GM06990 (cell line): Measurements from ENCODE around the gene CDH2.

Source experiments
- DNase-seq: peaks from one replicate; pipeline ENCODE4 v3.0.0-alpha.2; 2011; ENCODE audit not compliant: insufficient read length; ENCODE audit errors: extremely low read depth
- H3K27me3 ChIP-seq: replicated peaks from 2 replicates; pipeline ENCODE4 v1.6.0; 2011; ENCODE audit warnings: low read length; ENCODE audit not compliant: control insufficient read depth, insufficient read depth
- H3K36me3 ChIP-seq: 2 replicates; pipeline ENCODE4 v1.5.1; 2011; ENCODE audit warnings: low read length; ENCODE audit not compliant: control insufficient read depth, insufficient read depth
- H3K4me3 ChIP-seq: replicated peaks from 2 replicates; pipeline ENCODE4 v1.5.1; 2011; ENCODE audit warnings: low read depth, mild to moderate bottlenecking, control low read depth, low read length
- TF ChIP-seq, protein P1 (sequence below): IDR thresholded peaks from 2 replicates; pipeline ENCODE4 v1.5.1; 2011; ENCODE audit warnings: low read length, control low read depth, mild to moderate bottlenecking, inconsistent platforms; ENCODE audit not compliant: insufficient read depth, poor library complexity, severe bottlenecking

Gene CDH2

DNA sequence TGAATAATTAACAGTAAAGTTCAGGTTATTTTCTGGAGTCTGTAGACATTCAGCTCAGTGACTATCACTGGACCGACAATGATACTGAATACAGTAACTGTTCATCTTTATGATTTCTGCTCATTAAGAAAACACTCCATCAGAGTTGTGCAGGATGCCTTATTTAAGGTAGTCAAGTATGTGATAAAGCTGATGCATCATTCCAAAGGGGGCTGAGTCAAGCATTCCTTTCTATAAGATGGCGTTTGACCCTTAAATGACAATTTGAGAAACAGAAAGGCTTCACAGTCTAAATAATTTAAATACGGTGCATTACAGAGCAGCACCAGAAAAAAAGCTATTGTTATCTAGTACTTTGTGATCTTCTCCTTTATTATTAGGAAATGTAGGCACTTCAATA, 131.1 kb downstream of the CDH2 start:
- no peaks in the 10 kb centered on the region for H3K36me3 ChIP-seq
- no peak overlapping the region for H3K4me3 ChIP-seq
- H3K27me3 ChIP-seq, result no peaks in the 10 kb centered on the region
- TF ChIP-seq, protein P1, sequence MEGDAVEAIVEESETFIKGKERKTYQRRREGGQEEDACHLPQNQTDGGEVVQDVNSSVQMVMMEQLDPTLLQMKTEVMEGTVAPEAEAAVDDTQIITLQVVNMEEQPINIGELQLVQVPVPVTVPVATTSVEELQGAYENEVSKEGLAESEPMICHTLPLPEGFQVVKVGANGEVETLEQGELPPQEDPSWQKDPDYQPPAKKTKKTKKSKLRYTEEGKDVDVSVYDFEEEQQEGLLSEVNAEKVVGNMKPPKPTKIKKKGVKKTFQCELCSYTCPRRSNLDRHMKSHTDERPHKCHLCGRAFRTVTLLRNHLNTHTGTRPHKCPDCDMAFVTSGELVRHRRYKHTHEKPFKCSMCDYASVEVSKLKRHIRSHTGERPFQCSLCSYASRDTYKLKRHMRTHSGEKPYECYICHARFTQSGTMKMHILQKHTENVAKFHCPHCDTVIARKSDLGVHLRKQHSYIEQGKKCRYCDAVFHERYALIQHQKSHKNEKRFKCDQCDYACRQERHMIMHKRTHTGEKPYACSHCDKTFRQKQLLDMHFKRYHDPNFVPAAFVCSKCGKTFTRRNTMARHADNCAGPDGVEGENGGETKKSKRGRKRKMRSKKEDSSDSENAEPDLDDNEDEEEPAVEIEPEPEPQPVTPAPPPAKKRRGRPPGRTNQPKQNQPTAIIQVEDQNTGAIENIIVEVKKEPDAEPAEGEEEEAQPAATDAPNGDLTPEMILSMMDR, result no peak
- no peak for DNase-seq

DNA sequence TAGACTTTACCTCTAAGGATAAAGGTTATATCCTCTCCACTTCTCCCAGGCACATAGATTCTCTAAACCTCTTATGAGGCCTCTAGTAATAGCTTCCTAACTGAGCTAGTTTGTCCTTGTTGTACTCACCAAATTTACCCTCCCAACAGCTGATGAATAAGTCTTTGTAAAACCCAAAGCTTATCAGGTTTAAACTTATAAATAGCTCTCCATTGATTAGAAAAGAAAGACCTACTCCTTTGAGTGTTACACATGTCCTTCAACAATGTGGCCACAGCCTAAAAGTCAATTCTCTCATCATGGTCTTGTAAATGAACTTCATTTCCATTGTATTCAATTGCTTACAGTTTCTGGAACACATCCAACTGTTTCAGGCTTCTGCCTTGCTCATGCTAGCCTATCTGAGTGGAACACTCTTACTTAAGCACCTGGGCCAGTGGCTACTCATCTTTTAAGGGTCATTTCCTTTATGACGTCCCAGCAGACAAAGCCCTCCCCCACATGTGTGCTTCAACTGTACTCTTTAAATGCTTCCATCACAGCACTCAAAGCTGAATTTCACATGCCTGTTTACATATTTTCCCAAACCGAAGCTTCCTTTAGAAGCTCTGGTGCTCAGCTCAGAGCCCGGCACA, 131.6 kb downstream of the CDH2 start:
- DNase-seq, result no peak
- H3K4me3 ChIP-seq, result no peak overlapping the region
- no peaks in the 10 kb centered on the region for H3K36me3 ChIP-seq
- H3K27me3 ChIP-seq, result no peaks in the 10 kb centered on the region
- TF ChIP-seq, protein P1, result no peak

DNA sequence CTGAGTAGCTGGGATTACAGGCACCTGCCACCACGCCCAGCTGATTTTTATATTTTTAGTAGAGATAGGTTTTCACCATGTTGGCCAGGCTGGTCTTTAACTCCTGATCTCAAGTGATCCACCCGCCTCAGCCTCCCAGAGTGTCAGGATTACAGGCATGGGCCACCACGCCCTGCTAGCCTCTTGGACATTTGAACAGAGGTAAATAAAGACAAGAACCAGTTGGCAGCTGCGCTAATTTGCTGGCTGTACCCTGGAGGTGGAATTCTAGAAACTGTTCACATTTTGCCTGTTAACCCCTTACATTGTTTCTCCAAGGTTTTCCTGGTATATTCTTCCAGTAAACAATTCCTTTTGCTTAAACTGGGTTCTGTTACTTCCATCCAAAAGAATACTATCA, 132.9 kb downstream of the CDH2 start:
- TF ChIP-seq, protein P1, result no peak

DNA sequence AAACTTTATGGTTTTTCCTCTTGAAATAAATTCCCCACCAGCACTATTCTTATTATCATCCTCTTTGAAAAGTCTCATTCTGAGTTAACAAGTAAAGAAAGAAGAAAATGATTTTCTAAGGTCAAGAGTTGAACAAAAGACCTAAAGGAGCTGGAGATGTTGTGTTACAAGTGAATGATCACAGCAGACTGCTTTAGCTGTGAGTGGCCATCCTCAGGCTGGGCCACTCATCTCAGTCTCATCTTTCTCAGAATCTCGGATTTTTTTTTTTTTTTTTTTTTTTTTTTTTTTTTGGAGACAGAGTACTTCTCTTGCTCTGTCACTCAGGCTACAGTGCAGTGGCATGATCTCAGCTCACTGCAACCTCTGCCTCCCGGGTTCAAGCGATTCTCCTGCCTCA, 133.3 kb downstream of the CDH2 start:
- TF ChIP-seq, protein P1, result no peak
- no peak for DNase-seq
- Histone ChIP-seq H3K36me3 (no peaks in the 10 kb centered on the region), H3K27me3 (no peaks in the 10 kb centered on the region), H3K4me3 (no peak overlapping the region)

More for the DNA sequence above, 132.9 kb downstream of the CDH2 start:
- Histone ChIP-seq H3K27me3 (no peaks in the 10 kb centered on the region), H3K4me3 (no peak overlapping the region), H3K36me3 (no peaks in the 10 kb centered on the region)
- no peak for DNase-seq

DNA sequence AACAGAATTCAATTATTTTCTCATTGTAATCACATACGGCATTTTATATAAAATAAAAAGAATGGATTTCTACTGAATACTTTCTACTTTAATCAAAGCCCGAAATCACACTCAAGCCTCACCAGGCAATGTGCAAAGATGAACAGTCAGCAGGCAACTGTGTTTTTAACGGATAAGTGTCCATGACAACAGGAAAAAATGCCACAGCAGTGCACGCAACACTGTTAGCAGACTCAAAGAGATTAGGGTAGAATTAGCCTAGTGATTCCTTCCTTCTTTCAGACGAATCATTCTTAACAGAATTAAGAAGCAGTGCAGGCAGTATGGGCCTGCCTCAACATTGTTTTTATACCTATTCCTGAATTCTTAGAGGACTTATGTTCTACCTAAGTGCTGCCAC, 135.6 kb downstream of the CDH2 start:
- H3K36me3 ChIP-seq, result no peaks in the 10 kb centered on the region
- TF ChIP-seq, protein P1, result no peak
- H3K27me3 ChIP-seq, result no peaks in the 10 kb centered on the region
- no peak for DNase-seq
- no peak overlapping the region for H3K4me3 ChIP-seq

DNA sequence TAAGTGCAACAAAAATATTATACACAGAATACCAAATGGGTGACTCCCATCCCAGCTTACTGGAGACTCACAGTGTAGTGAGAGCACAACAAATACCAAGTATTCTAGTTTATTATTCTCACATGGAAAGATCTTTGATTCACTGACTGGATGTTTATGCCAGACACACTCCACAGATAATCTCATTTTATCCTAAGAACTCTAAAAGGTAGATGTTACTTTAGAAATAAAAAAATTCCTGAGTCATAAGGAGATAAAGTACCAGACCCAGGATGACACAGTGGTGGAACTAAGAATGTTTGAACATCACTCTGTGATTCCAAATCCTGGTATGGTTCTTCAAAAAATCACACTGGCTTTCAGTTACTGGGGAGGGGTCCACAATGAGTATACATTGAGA, 136.2 kb downstream of the CDH2 start:
- no peak for DNase-seq
- H3K36me3 ChIP-seq, result no peaks in the 10 kb centered on the region
- no peaks in the 10 kb centered on the region for H3K27me3 ChIP-seq
- TF ChIP-seq, protein P1, result no peak
- no peak overlapping the region for H3K4me3 ChIP-seq
